SH-SY5Y (cell line): Measurements from ENCODE around the gene SNX5.

Source experiments
- GATA2 ChIP-seq: IDR thresholded peaks from 2 replicates; pipeline ENCODE4 v1.6.1; 2011; ENCODE audit warnings: mild to moderate bottlenecking, low read depth, low read length
- GATA3 ChIP-seq: IDR thresholded peaks from 2 replicates; pipeline ENCODE4 v1.6.1; 2011; ENCODE audit warnings: low read depth, mild to moderate bottlenecking, low read length, moderate library complexity

- TF ChIP-seq GATA3 (no peak), GATA2 (no peak)
These were observed 20.2 kb downstream of the SNX5 start for GRCh38 chr20:17948442-17948841.
